ENCODE data around the gene ZNF423.
A peak's percentile ranks its signal among the peaks of the same experiment; 100 is the strongest.

Gene ZNF423

GRCh38 chr16:49754495-49755312 lies 101.2 kb downstream of the ZNF423 start:
- no peaks in the 10 kb centered on the region for H3F3A ChIP-seq (ENCODE audit: insufficient read depth, low read length)
- peak overlapping the region; percentile 22; the same call in 1 of the 2 replicates for H3K4me2 ChIP-seq (ENCODE audit: low read depth, low read length)
- no peaks in the 10 kb centered on the region for H4K20me1 ChIP-seq (ENCODE audit: insufficient read depth, low read length)
- H3K36me3 ChIP-seq (replicated peaks; ENCODE audit: insufficient read depth, low read length) = no peaks in the 10 kb centered on the region
- no peak overlapping the region for H3K27ac ChIP-seq (ENCODE audit: low read length)
- H3K9me3 ChIP-seq (replicated peaks; ENCODE audit: insufficient read depth, low read length) = no peaks in the 10 kb centered on the region
- no peak for TF ChIP-seq CTCF (IDR thresholded peaks at IDR 0.05; ENCODE audit: low read length)
- no peak for TF ChIP-seq EZH2phosphoT487 (IDR thresholded peaks at IDR 0.05; ENCODE audit: low read length)
- TF ChIP-seq EZH2 (optimal IDR thresholded peaks at IDR 0.05; ENCODE audit: low read depth, low read length) = no peak
- no peak overlapping the region; the same call in 1 of the 2 replicates for H2AFZ ChIP-seq (ENCODE audit: low read length)
- H3K9me2 ChIP-seq (replicated peaks; ENCODE audit: insufficient read depth, low read length) = no peaks in the 10 kb centered on the region
- no peak overlapping the region for H3K4me3 ChIP-seq (ENCODE audit: low read length)
- H3K79me2 ChIP-seq (ENCODE audit: low read length) = no peaks in the 10 kb centered on the region
- no peak overlapping the region for H3K9ac ChIP-seq (ENCODE audit: low read length)
- H3K4me1 ChIP-seq (ENCODE audit: low read length) = no peaks in the 10 kb centered on the region
- peaks cover 45% of the 10 kb centered on the region for H3K27me3 ChIP-seq (replicated peaks; ENCODE audit: insufficient read depth, low read length)
- peak; percentile 16 for DNase-seq

- Histone ChIP-seq H3K4me2 (ENCODE audit: low read depth, low read length) (no peak overlapping the region), H3K9ac (ENCODE audit: low read length) (no peak overlapping the region), H3K4me3 (ENCODE audit: low read length) (no peak overlapping the region), H3K27ac (ENCODE audit: low read length) (no peak overlapping the region), H4K20me1 (ENCODE audit: insufficient read depth, low read length) (no peaks in the 10 kb centered on the region), H2AFZ (ENCODE audit: low read length) (no peak overlapping the region), H3K4me1 (ENCODE audit: low read length) (no peaks in the 10 kb centered on the region), H3F3A (ENCODE audit: insufficient read depth, low read length) (no peaks in the 10 kb centered on the region), H3K9me3 (replicated peaks; ENCODE audit: insufficient read depth, low read length) (no peaks in the 10 kb centered on the region), H3K27me3 (replicated peaks; ENCODE audit: insufficient read depth, low read length) (peaks cover 75% of the 10 kb centered on the region), H3K9me2 (replicated peaks; ENCODE audit: insufficient read depth, low read length) (no peaks in the 10 kb centered on the region), H3K79me2 (ENCODE audit: low read length) (no peaks in the 10 kb centered on the region), H3K36me3 (replicated peaks; ENCODE audit: insufficient read depth, low read length) (no peaks in the 10 kb centered on the region)
- no peak for DNase-seq
- no peak for TF ChIP-seq CTCF (IDR thresholded peaks at IDR 0.05; ENCODE audit: low read length)
- no peak for TF ChIP-seq EZH2 (optimal IDR thresholded peaks at IDR 0.05; ENCODE audit: low read depth, low read length)
- no peak for TF ChIP-seq EZH2phosphoT487 (IDR thresholded peaks at IDR 0.05; ENCODE audit: low read length)
Measured at GRCh38 chr16:49750341-49751000, 105.4 kb downstream of the ZNF423 start.

GRCh38 chr16:49749816-49750215 lies 106.1 kb downstream of the ZNF423 start:
- Histone ChIP-seq H3K9ac (ENCODE audit: low read length) (no peak overlapping the region), H3F3A (ENCODE audit: insufficient read depth, low read length) (no peaks in the 10 kb centered on the region), H3K27me3 (replicated peaks; ENCODE audit: insufficient read depth, low read length) (peaks cover 72% of the 10 kb centered on the region), H3K4me2 (ENCODE audit: low read depth, low read length) (no peak overlapping the region), H3K27ac (ENCODE audit: low read length) (no peak overlapping the region), H3K9me3 (replicated peaks; ENCODE audit: insufficient read depth, low read length) (no peaks in the 10 kb centered on the region), H3K4me3 (ENCODE audit: low read length) (no peak overlapping the region), H2AFZ (ENCODE audit: low read length) (no peak overlapping the region), H3K79me2 (ENCODE audit: low read length) (no peaks in the 10 kb centered on the region), H3K36me3 (replicated peaks; ENCODE audit: insufficient read depth, low read length) (no peaks in the 10 kb centered on the region), H3K9me2 (replicated peaks; ENCODE audit: insufficient read depth, low read length) (no peaks in the 10 kb centered on the region), H4K20me1 (ENCODE audit: insufficient read depth, low read length) (no peaks in the 10 kb centered on the region), H3K4me1 (ENCODE audit: low read length) (no peaks in the 10 kb centered on the region)
- no peak for DNase-seq
- TF ChIP-seq EZH2phosphoT487 (IDR thresholded peaks at IDR 0.05; ENCODE audit: low read length) (no peak), EZH2 (optimal IDR thresholded peaks at IDR 0.05; ENCODE audit: low read depth, low read length) (no peak), CTCF (IDR thresholded peaks at IDR 0.05; ENCODE audit: low read length) (no peak)

Measured in MM.1S (cell line).